AG04449 (cell line): ENCODE results near the gene SELPLG.
"Not testable (repeated sequence)": the region's sequence is repeated elsewhere in the genome, so short reads cannot be mapped to it uniquely, and the experiment has no call there.

Experiments used
- CTCF ChIA-PET: fragments of 350-600 bp; formaldehyde crosslinking; extraction: SDS; loops from one replicate; lab custom pipeline; 2021; ENCODE audit warnings: antibody characterized with exemption; lab: Yijun Ruan, JAX
- POLR2A ChIA-PET: fragments of 400-600, 350-600 bp; formaldehyde crosslinking; extraction: SDS; loops from one replicate; lab custom pipeline; 2020; ENCODE audit warnings: antibody characterized with exemption, inconsistent platforms; lab: Yijun Ruan, JAX
- DNase-seq: peaks from one replicate; pipeline ENCODE4 v3.0.0-alpha.2; 2010; ENCODE audit warnings: low read depth, low spot score
- H3K4me3 ChIP-seq: 2 replicates; pipeline ENCODE4 v1.5.1; 2011; ENCODE audit warnings: low read depth, mild to moderate bottlenecking, control low read depth, low read length
- CTCF ChIP-seq: IDR thresholded peaks from one replicate; pipeline ENCODE4 v1.5.1; 2011; ENCODE audit warnings: mild to moderate bottlenecking, moderate library complexity, low read length, control low read depth, inconsistent platforms; ENCODE audit not compliant: insufficient read depth; ENCODE audit errors: missing control alignments

The SELPLG gene

DNA sequence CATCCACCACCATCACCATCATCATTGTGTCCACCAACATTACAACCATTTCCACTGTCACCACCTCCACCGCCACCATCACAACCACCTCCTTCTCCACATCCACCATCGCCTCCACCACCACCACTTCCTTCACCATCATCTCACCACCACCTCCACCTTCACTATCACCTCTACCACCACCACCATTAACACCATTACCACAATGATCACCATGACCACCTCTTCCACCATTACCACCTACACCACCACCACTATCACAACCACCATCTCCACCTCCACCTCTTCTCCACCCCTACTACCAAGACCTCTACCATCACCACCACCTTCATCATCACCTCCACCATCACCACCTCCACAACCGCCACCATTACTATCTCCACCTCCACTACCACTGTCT lies 54.9 kb downstream of the SELPLG start:
- DNase-seq, result no peak
- ChIA-PET POLR2A (no interaction called here), CTCF (interaction anchor here (1.0 to 24.1 kb wide), 6 partner anchors 11 to 225 kb away, joined by 5 to 1115 read pairs (median 23); no protein-coding TSS in a partner anchor)
- H3K4me3 ChIP-seq, result no peak overlapping the region
- TF ChIP-seq CTCF, result no peak

DNA sequence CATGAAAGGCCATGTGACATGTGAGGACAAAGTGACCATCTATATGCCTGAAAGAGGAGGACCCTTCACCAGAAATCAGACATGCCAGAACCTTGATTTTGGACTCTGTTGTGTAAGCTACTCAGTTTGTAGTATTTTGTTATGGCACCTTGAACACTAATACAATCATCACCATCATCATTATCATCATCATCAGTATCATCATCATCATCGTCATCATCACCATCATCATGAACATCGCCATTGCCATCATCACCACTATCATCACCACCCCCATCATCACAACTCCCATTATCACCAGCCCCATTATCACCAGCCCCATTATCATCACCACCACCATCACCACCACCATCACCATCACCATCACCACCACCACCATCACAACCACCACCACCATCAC lies 55.4 kb downstream of the SELPLG start:
- no peak for TF ChIP-seq CTCF
- H3K4me3 ChIP-seq, result no peak overlapping the region
- CTCF ChIA-PET, result interaction anchor here (1.0 to 24.1 kb wide), 5 partner anchors 10 to 371 kb away, joined by 3 to 1115 read pairs (median 19); no protein-coding TSS in a partner anchor
- DNase-seq, result no peak
- POLR2A ChIA-PET, result no interaction called here

GRCh38 chr12:108577458-108577857 lies 56.2 kb downstream of the SELPLG start:
- TF ChIP-seq CTCF, result no peak
- H3K4me3 ChIP-seq, result no peak overlapping the region
- ChIA-PET CTCF (interaction anchor here (1.0 to 24.1 kb wide), 6 partner anchors 9 to 372 kb away, joined by 3 to 1115 read pairs (median 16); no protein-coding TSS in a partner anchor), POLR2A (no interaction called here)
- no peak for DNase-seq

DNA sequence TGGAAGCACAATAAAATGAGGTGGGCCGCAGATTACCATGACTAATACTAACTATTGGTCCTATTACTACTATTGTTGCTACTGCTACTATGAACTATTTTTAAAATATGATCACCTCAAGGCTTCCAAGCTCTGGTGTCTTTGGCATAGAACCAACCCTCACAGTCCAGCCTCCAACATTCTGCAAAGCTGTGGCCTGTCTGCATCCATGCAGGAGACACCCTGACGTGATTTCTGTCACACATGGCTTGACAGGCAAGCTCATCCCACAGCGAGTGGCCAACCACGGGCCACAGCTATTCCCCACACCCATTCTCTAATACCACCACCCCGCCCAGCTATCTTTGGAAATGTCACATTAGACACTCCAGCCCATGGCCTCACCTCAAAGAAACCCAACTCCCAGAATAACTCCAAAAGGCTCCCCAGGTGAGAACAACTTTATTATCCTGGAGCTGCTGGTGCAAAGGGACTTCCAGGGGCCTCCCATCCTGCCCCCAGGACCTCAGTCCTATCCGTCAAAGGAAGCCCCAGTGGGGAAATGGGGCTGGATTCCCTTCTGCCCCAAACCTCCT lies 56.9 kb downstream of the SELPLG start:
- no peak for TF ChIP-seq CTCF
- ChIA-PET CTCF (interaction anchor here (0.8 to 24.1 kb wide), 6 partner anchors 9 to 228 kb away, joined by 3 to 1115 read pairs (median 16); no protein-coding TSS in a partner anchor), POLR2A (interaction anchor here (0.9 kb wide), 1 partner anchor 21 kb away, joined by 3 read pairs; the partner anchor contains the start of gene TMEM119)
- DNase-seq, result no peak
- H3K4me3 ChIP-seq, result no peak overlapping the region

GRCh38 chr12:108575199-108575912 lies 58.3 kb downstream of the SELPLG start:
- DNase-seq, result no peak
- TF ChIP-seq CTCF, result no peak
- POLR2A ChIA-PET, result no interaction called here
- CTCF ChIA-PET, result interaction anchor here (1.2 to 24.1 kb wide), 4 partner anchors 10 to 375 kb away, joined by 4 to 1115 read pairs (median 26); no protein-coding TSS in a partner anchor
- no peak overlapping the region for H3K4me3 ChIP-seq

GRCh38 chr12:108574276-108574675 lies 59.4 kb downstream of the SELPLG start:
- H3K4me3 ChIP-seq, DNase-seq, POLR2A ChIA-PET: not testable (repeated sequence)
- CTCF ChIA-PET, result interaction anchor here (4.2 to 24.1 kb wide), 2 partner anchors 9 to 40 kb away, joined by 33 to 1115 read pairs; no protein-coding TSS in a partner anchor
